ENCODE results near the gene VPS37C. TPM values are rescaled to one million over a fixed set of nuclear protein-coding genes. Genes with fewer than 3 reads are reported as not detected.

Gene VPS37C
- total RNA-seq, 4 donors from 2014 or later: 28.9 to 56.9 (median 40.3) TPM

GRCh38 chr11:61131998-61132555 is 29.1 kb downstream of the VPS37C start:
- no peaks in the 10 kb centered on the region for H3K9me3 ChIP-seq
- TF ChIP-seq CTCF (IDR thresholded peaks at IDR 0.05) (no peak), POLR2A (IDR thresholded peaks at IDR 0.05) (no peak)
- H3K4me1 ChIP-seq: peaks cover 0 to 35% (median 10%) of the 10 kb centered on the region in 4 donors
- H3K36me3 ChIP-seq: peaks cover 0 to 41% (median 0%) of the 10 kb centered on the region in 3 donors
- H3K27ac ChIP-seq: peak overlapping the region in 2 of 4 donors; percentile 8 to 80
- H3K27me3 ChIP-seq: no peaks in the 10 kb centered on the region
- no peak overlapping the region for H3K4me3 ChIP-seq
- no peak for DNase-seq

GRCh38 chr11:61131586-61131985 is 29.6 kb downstream of the VPS37C start:
- Histone ChIP-seq H3K27ac (peak overlapping the region in 2 of 4 donors; percentile 8 to 80), H3K27me3 (no peaks in the 10 kb centered on the region), H3K36me3 (peaks cover 0 to 42% (median 0%) of the 10 kb centered on the region in 3 donors), H3K4me3 (no peak overlapping the region), H3K4me1 (peaks cover 0 to 35% (median 10%) of the 10 kb centered on the region in 4 donors), H3K9me3 (no peaks in the 10 kb centered on the region)
- DNase-seq: peak in 2 of 3 donors; percentile 62 to 74
- TF ChIP-seq POLR2A (IDR thresholded peaks at IDR 0.05) (no peak), CTCF (IDR thresholded peaks at IDR 0.05) (no peak)

GRCh38 chr11:61131186-61131585 is 30.0 kb downstream of the VPS37C start:
- Histone ChIP-seq H3K27ac (peak overlapping the region in 2 of 4 donors; percentile 79 to 80), H3K4me1 (peaks cover 0 to 35% (median 10%) of the 10 kb centered on the region in 4 donors), H3K9me3 (no peaks in the 10 kb centered on the region), H3K36me3 (peaks cover 0 to 45% (median 0%) of the 10 kb centered on the region in 3 donors), H3K4me3 (no peak overlapping the region), H3K27me3 (no peaks in the 10 kb centered on the region)
- TF ChIP-seq CTCF (IDR thresholded peaks at IDR 0.05): no peak
- no peak for TF ChIP-seq POLR2A (IDR thresholded peaks at IDR 0.05)
- no peak for DNase-seq

- peak overlapping the region in 3 of 4 donors; percentile 6 to 44 (median 35) for H3K4me3 ChIP-seq
- peaks cover 0 to 40% (median 0%) of the 10 kb centered on the region in 3 donors for H3K36me3 ChIP-seq
- H3K27me3 ChIP-seq: no peaks in the 10 kb centered on the region
- DNase-seq: peak; percentile 90 to 96 (median 95)
- peak overlapping the region; percentile 56 to 80 (median 71) for H3K27ac ChIP-seq
- H3K9me3 ChIP-seq: no peaks in the 10 kb centered on the region
- TF ChIP-seq CTCF (IDR thresholded peaks at IDR 0.05): peak; percentile 98 to 100 (median 100)
- TF ChIP-seq POLR2A (IDR thresholded peaks at IDR 0.05): peak; percentile 23 to 26
- peaks cover 0 to 35% (median 10%) of the 10 kb centered on the region in 4 donors for H3K4me1 ChIP-seq
Observed at GRCh38 chr11:61129639-61130523, 31.3 kb downstream of the VPS37C start.

- H3K4me3 ChIP-seq: no peak overlapping the region
- peak overlapping the region in 2 of 4 donors; percentile 63 to 80 for H3K27ac ChIP-seq
- H3K36me3 ChIP-seq: peaks cover 0 to 32% (median 0%) of the 10 kb centered on the region in 3 donors
- H3K9me3 ChIP-seq: no peaks in the 10 kb centered on the region
- no peaks in the 10 kb centered on the region for H3K27me3 ChIP-seq
- H3K4me1 ChIP-seq: peaks cover 0 to 35% (median 10%) of the 10 kb centered on the region in 4 donors
- DNase-seq: no peak
- TF ChIP-seq POLR2A (IDR thresholded peaks at IDR 0.05): no peak
Observed at GRCh38 chr11:61128947-61129638, 32.1 kb downstream of the VPS37C start.
